Lower leg skin (tissue), 4 donors: ENCODE data around the gene GALNT12. TPM values are rescaled to one million over a fixed set of nuclear protein-coding genes. Genes with fewer than 3 reads are reported as not detected.

Source experiments
- DNase-seq, 2 donors: peaks; one replicate each; pipeline ENCODE4 v3.0.0-alpha.2; 2019; ENCODE audit warnings: low spot score in 2 of 2
- H3K4me3 ChIP-seq: fragments of 200-600 bp; sonication (generic); 2 replicates; pipeline ENCODE4 v1.5.1; 2017; ENCODE audit warnings: mild to moderate bottlenecking, low read depth; ENCODE audit not compliant: poor library complexity, severe bottlenecking
- CTCF ChIP-seq, 3 donors: fragments of 450-650 bp; IDR thresholded peaks; one replicate each; pipeline ENCODE4 v1.5.1; 2016; ENCODE audit warnings: antibody characterized with exemption in 3 of 3, mild to moderate bottlenecking in 3 of 3, moderate library complexity in 2 of 3
- POLR2A ChIP-seq, 2 donors: fragments of 450-650 bp; IDR thresholded peaks; one replicate each; pipeline ENCODE4 v1.6.1; 2016 to 2017; ENCODE audit warnings: antibody characterized with exemption in 2 of 2, mild to moderate bottlenecking in 1 of 2, moderate library complexity in 1 of 2
- WGBS, 2 donors: methylation state at CpG; one replicate each; pipeline ENCODE4 v1.1.5; 2018; 5-methylcytosine and 5-hydroxymethylcytosine counted together
- intact Hi-C: fragments of 100-400 bp; cut with DNase I; formaldehyde crosslinking; loops from one replicate; pipeline ENCODE4 v1.15.0; 2023; ENCODE audit warnings: low total_unique reads
- total RNA-seq, 4 donors: library from RNA; depleted of rRNA; stranded (reverse); fragments of >200 nt; gene quantifications; one replicate each; pipeline ENCODE4 v1.1.0, GENCODE V29; 2016

GALNT12 gene
- total RNA-seq, 4 donors from 2014 or later, result 4.9 to 8.5 (median 6.4) TPM

- no peak overlapping the region for H3K4me3 ChIP-seq
- TF ChIP-seq POLR2A (IDR thresholded peaks at IDR 0.05) (no peak), CTCF (IDR thresholded peaks at IDR 0.05) (no peak)
- DNase-seq, result no peak
- intact Hi-C loops, result loop anchor here (10.0 kb wide), 1 partner anchor 298 kb away; no protein-coding TSS in a partner anchor
- 85 to 86% methylated on average over 2 of the region's 2 CpGs for WGBS, 2 donors
These were observed 39.4 kb downstream of the GALNT12 start for GRCh38 chr9:98846879-98847278.

GRCh38 chr9:98848450-98849149 is 41.1 kb downstream of the GALNT12 start:
- TF ChIP-seq POLR2A (IDR thresholded peaks at IDR 0.05) (no peak), CTCF (IDR thresholded peaks at IDR 0.05) (peak in 1 of 3 donors; percentile 82)
- H3K4me3 ChIP-seq, result no peak overlapping the region
- peak; percentile 87 to 97 for DNase-seq
- intact Hi-C loops, result loop anchor here (10.0 kb wide), 1 partner anchor 296 kb away; no protein-coding TSS in a partner anchor
- 22 to 23% methylated on average over 16 of the region's 16 CpGs for whole genome bisulfite sequencing, 2 donors

GRCh38 chr9:98849563-98849962 is 42.1 kb downstream of the GALNT12 start:
- TF ChIP-seq CTCF (IDR thresholded peaks at IDR 0.05), result no peak
- TF ChIP-seq POLR2A (IDR thresholded peaks at IDR 0.05), result no peak
- 85 to 90% methylated on average over 4 of the region's 4 CpGs for WGBS, 2 donors
- DNase-seq, result no peak
- H3K4me3 ChIP-seq, result no peak overlapping the region
- intact Hi-C loops, result loop anchor here (10.0 kb wide), 1 partner anchor 295 kb away; no protein-coding TSS in a partner anchor

GRCh38 chr9:98850851-98851729 is 43.6 kb downstream of the GALNT12 start:
- DNase-seq, result peak in 1 of 2 donors; percentile 18
- intact Hi-C loops, result loop anchor here (5.0 kb wide), 1 partner anchor 146 kb away; no protein-coding TSS in a partner anchor
- TF ChIP-seq CTCF (IDR thresholded peaks at IDR 0.05) (no peak), POLR2A (IDR thresholded peaks at IDR 0.05) (no peak)
- H3K4me3 ChIP-seq, result no peak overlapping the region
- 84 to 88% methylated on average over 11 of the region's 11 CpGs for WGBS, 2 donors

GRCh38 chr9:98851730-98852459 is 44.4 kb downstream of the GALNT12 start:
- 84 to 95% methylated on average over 6 of the region's 6 CpGs for WGBS, 2 donors
- no peak for DNase-seq
- no peak overlapping the region for H3K4me3 ChIP-seq
- intact Hi-C loops, result loop anchor here (5.0 kb wide), 1 partner anchor 145 kb away; no protein-coding TSS in a partner anchor
- no peak for TF ChIP-seq CTCF (IDR thresholded peaks at IDR 0.05)
- TF ChIP-seq POLR2A (IDR thresholded peaks at IDR 0.05), result no peak
